D721Med (cell line): ENCODE data around the gene OR6S1.

Source experiments
- DNase-seq: peaks from one replicate; pipeline ENCODE4 v3.0.0; 2011; ENCODE audit warnings: low spot score; ENCODE audit not compliant: insufficient read length
- FAIRE-seq: peaks from 2 replicates; lab custom pipeline; 2011; peaks lifted over from hg19 to GRCh38; lab: Jason Lieb, UNC
- CTCF ChIP-seq: IDR thresholded peaks from 2 replicates; pipeline ENCODE4 v1.5.1; 2012; ENCODE audit warnings: mild to moderate bottlenecking, control low read depth; ENCODE audit not compliant: insufficient read depth; ENCODE audit errors: missing control alignments

The OR6S1 gene

GRCh38 chr14:20684662-20685456 lies 43.4 kb upstream of the OR6S1 start:
- FAIRE-seq, result no peak
- no peak for TF ChIP-seq CTCF
- no peak for DNase-seq

- FAIRE-seq, result no peak
- no peak for DNase-seq
- no peak for TF ChIP-seq CTCF
Measured at GRCh38 chr14:20683891-20684661, 42.6 kb upstream of the OR6S1 start, which contains the start of gene RNASE4. TSS of gene RNASE4 (plus strand) at chr14:20684560. CDS start at chr14:20699372, 14,812 bp downstream.

- FAIRE-seq (no peak), DNase-seq (no peak)
- no peak for TF ChIP-seq CTCF
Measured at GRCh38 chr14:20683125-20683890, 41.8 kb upstream of the OR6S1 start.

GRCh38 chr14:20682435-20683124 lies 41.1 kb upstream of the OR6S1 start:
- no peak for TF ChIP-seq CTCF
- FAIRE-seq, result no peak
- DNase-seq, result no peak

GRCh38 chr14:20682127-20682434 lies 40.6 kb upstream of the OR6S1 start:
- FAIRE-seq (no peak), DNase-seq (no peak)
- no peak for TF ChIP-seq CTCF

GRCh38 chr14:20681348-20682126 lies 40.0 kb upstream of the OR6S1 start:
- DNase-seq (no peak), FAIRE-seq (no peak)
- no peak for TF ChIP-seq CTCF
